Keratinocyte (primary cell): ENCODE results near the gene OTOP2. TPM values are rescaled to one million over a fixed set of nuclear protein-coding genes. Genes with fewer than 3 reads are reported as not detected.

ENCODE experiments used
- DNase-seq: peaks from one replicate; pipeline ENCODE4 v3.0.0-alpha.2; 2011; ENCODE audit warnings: low read depth, missing footprints, low spot score
- FAIRE-seq: peaks from 2 replicates; lab custom pipeline; 2011; peaks lifted over from hg19 to GRCh38; lab: Jason Lieb, UNC
- H2AFZ ChIP-seq: 2 replicates; pipeline ENCODE4 v1.6.0; 2012; ENCODE audit warnings: low read length, control low read depth, inconsistent platforms; ENCODE audit not compliant: control insufficient read depth
- H3K27ac ChIP-seq: 2 replicates; pipeline ENCODE4 v1.5.1; 2011; ENCODE audit warnings: low read length; ENCODE audit not compliant: control insufficient read depth, insufficient read depth
- H3K27me3 ChIP-seq: 3 replicates; pipeline ENCODE4 v1.6.0; 2011; ENCODE audit warnings: low read length; ENCODE audit not compliant: control insufficient read depth, insufficient read depth; ENCODE audit errors: extremely low read depth
- H3K36me3 ChIP-seq, 2 experiments: 2 replicates in 1 of 2; 3 replicates in 1 of 2; pipeline ENCODE4 v1.5.1; 2011; ENCODE audit warnings: low read length in 2 of 2, mild to moderate bottlenecking in 1 of 2; ENCODE audit not compliant: control insufficient read depth in 2 of 2, insufficient read depth in 2 of 2; ENCODE audit errors: extremely low read depth in 1 of 2
- H3K4me1 ChIP-seq: 3 replicates; pipeline ENCODE4 v1.5.1; 2011; ENCODE audit warnings: low read length; ENCODE audit not compliant: control insufficient read depth, insufficient read depth; ENCODE audit errors: extremely low read depth
- H3K4me2 ChIP-seq: 3 replicates; pipeline ENCODE4 v1.6.0; 2011; ENCODE audit warnings: low read depth, low read length; ENCODE audit not compliant: control insufficient read depth, insufficient read depth; ENCODE audit errors: extremely low read depth
- H3K4me3 ChIP-seq, 3 experiments: fragments of 200-600 bp in 1 of 3; sonication (generic) in 1 of 3; 2 replicates in 2 of 3; 3 replicates in 1 of 3; pipeline ENCODE4 v1.5.1; 2011 to 2016; ENCODE audit warnings: low read length in 3 of 3, mild to moderate bottlenecking in 3 of 3, control low read depth in 2 of 3, inconsistent platforms in 1 of 3, low read depth in 1 of 3, mixed read lengths in 1 of 3, mixed run types in 1 of 3, moderate library complexity in 1 of 3; ENCODE audit not compliant: control insufficient read depth in 2 of 3, insufficient read depth in 2 of 3; ENCODE audit errors: extremely low read depth in 1 of 3
- H3K79me2 ChIP-seq: 2 replicates; pipeline ENCODE4 v1.6.0; 2012; ENCODE audit warnings: low read length; ENCODE audit not compliant: control insufficient read depth, insufficient read depth
- H3K9ac ChIP-seq: 3 replicates; pipeline ENCODE4 v1.6.0; 2011; ENCODE audit warnings: low read length; ENCODE audit not compliant: control insufficient read depth, insufficient read depth; ENCODE audit errors: extremely low read depth
- H3K9me1 ChIP-seq: 3 replicates; pipeline ENCODE4 v1.6.0; 2011; ENCODE audit warnings: low read length; ENCODE audit not compliant: control insufficient read depth, insufficient read depth; ENCODE audit errors: extremely low read depth
- H3K9me3 ChIP-seq: 2 replicates; pipeline ENCODE4 v1.5.1; 2012; ENCODE audit warnings: low read depth, low read length; ENCODE audit not compliant: control insufficient read depth
- H4K20me1 ChIP-seq: 3 replicates; pipeline ENCODE4 v1.6.0; 2011; ENCODE audit warnings: low read length; ENCODE audit not compliant: control insufficient read depth, insufficient read depth; ENCODE audit errors: extremely low read depth
- CTCF ChIP-seq, 3 experiments: IDR thresholded peaks in 1 of 3; conservative IDR thresholded peaks in 1 of 3; optimal IDR thresholded peaks in 1 of 3; 2 replicates in 2 of 3; 3 replicates in 1 of 3; pipeline versions ENCODE3 to v1.5.1; 2011; ENCODE audit warnings: low read length in 3 of 3, mild to moderate bottlenecking in 3 of 3, moderate library complexity in 2 of 3, control low read depth in 1 of 3, inconsistent platforms in 1 of 3; ENCODE audit not compliant: insufficient read depth in 2 of 3; ENCODE audit errors: extremely low read depth in 1 of 3
- EZH2 ChIP-seq: IDR thresholded peaks from one replicate; pipeline ENCODE4 v1.6.1; 2012; ENCODE audit warnings: inconsistent platforms, mild to moderate bottlenecking, low read length, moderate library complexity
- dilution Hi-C: fragments of 300-500 bp; cut with MboI; formaldehyde crosslinking; loops from one replicate; pipeline ENCODE4 v1.7.0; 2020; ENCODE audit warnings: low sequenced_read_pairs; ENCODE audit not compliant: extremely low pct_ligation_motif_present
- polyA plus RNA-seq, 5 experiments: library from polyadenylated mRNA; depleted of rRNA in 3 of 5; stranded (reverse) in 3 of 5; stranded (forward) in 1 of 5; unstranded in 1 of 5; fragments of >200 nt; gene quantifications; 1 replicate in 1 of 5; 2 replicates in 3 of 5; 3 replicates in 1 of 5; pipeline versions ENCODE4 v1.2.1 to v1.2.3, GENCODE V29; 2011 to 2012; ENCODE audit warnings: missing spikeins in 2 of 5, low read depth in 1 of 5, low replicate concordance in 1 of 5

The OTOP2 gene
- polyA plus RNA-seq, 1 donor (not counting 4 experiments of a cell fraction or from before 2014, with no cell fraction given) = not detected

- no peak overlapping the region for H2AFZ ChIP-seq
- H3K4me2 ChIP-seq = peak overlapping the region; percentile 57
- H3K9ac ChIP-seq = peak overlapping the region; percentile 55
- H3K27me3 ChIP-seq = no peaks in the 10 kb centered on the region
- DNase-seq = peak; percentile 97
- dilution Hi-C loops = no loop called here
- peak overlapping the region in 2 of 3 experiments; percentile 6 to 8 for H3K4me3 ChIP-seq
- H4K20me1 ChIP-seq = no peaks in the 10 kb centered on the region
- peak overlapping the region; percentile 66 for H3K27ac ChIP-seq
- H3K36me3 ChIP-seq = no peaks in the 10 kb centered on the region
- H3K9me1 ChIP-seq = no peaks in the 10 kb centered on the region
- H3K4me1 ChIP-seq = peaks cover 19% of the 10 kb centered on the region
- FAIRE-seq = peak; percentile 94
- TF ChIP-seq CTCF (optimal IDR thresholded peaks at IDR 0.05 in 1 of 3, IDR thresholded peaks at IDR 0.05 in 1 of 3, conservative IDR thresholded peaks at IDR 0.05 in 1 of 3; ENCODE audit: extremely low read depth in 1 of 3, insufficient read depth in 2 of 3, low read length in 3 of 3) (no peak), EZH2 (no peak)
- H3K9me3 ChIP-seq = no peaks in the 10 kb centered on the region
- H3K79me2 ChIP-seq = no peaks in the 10 kb centered on the region
These were observed 19.9 kb downstream of the OTOP2 start for GRCh38 chr17:74943808-74944522.

- DNase-seq (no peak), FAIRE-seq (no peak)
- H3K4me1 ChIP-seq = peaks cover 19% of the 10 kb centered on the region
These were observed 21.5 kb downstream of the OTOP2 start for GRCh38 chr17:74945543-74945942.

More at GRCh38 chr17:74945543-74945942, 21.5 kb downstream of the OTOP2 start:
- Histone ChIP-seq H4K20me1 (no peaks in the 10 kb centered on the region), H3K9ac (no peak overlapping the region), H3K79me2 (no peaks in the 10 kb centered on the region), H3K27ac (no peak overlapping the region), H3K36me3 (no peaks in the 10 kb centered on the region), H3K4me3 (no peak overlapping the region), H3K9me3 (no peaks in the 10 kb centered on the region), H3K4me2 (no peak overlapping the region), H3K9me1 (no peaks in the 10 kb centered on the region), H3K27me3 (no peaks in the 10 kb centered on the region), H2AFZ (no peak overlapping the region)
- dilution Hi-C loops = no loop called here
- TF ChIP-seq CTCF (optimal IDR thresholded peaks at IDR 0.05 in 1 of 3, IDR thresholded peaks at IDR 0.05 in 1 of 3, conservative IDR thresholded peaks at IDR 0.05 in 1 of 3; ENCODE audit: extremely low read depth in 1 of 3, insufficient read depth in 2 of 3, low read length in 3 of 3) (no peak), EZH2 (no peak)
